GM21528 (cell line): ENCODE data around the gene SLC44A4.
"Not testable (repeated sequence)": the region's sequence is repeated elsewhere in the genome, so short reads cannot be mapped to it uniquely, and the experiment has no call there.

Source experiments
- ATAC-seq: cut with Tn5 transposase; IDR thresholded peaks from one replicate; pipeline ENCODE4 v1.9.1; 2021; ENCODE audit warnings: mild to moderate bottlenecking, moderate library complexity; ENCODE audit not compliant: unreplicated experiment, low FRiP score

The SLC44A4 gene

GRCh38 chr6:31834367-31835250 is 44.2 kb downstream of the SLC44A4 start:
- no peak for ATAC-seq

GRCh38 chr6:31831350-31832215 is 47.2 kb downstream of the SLC44A4 start:
- no peak for ATAC-seq

DNA sequence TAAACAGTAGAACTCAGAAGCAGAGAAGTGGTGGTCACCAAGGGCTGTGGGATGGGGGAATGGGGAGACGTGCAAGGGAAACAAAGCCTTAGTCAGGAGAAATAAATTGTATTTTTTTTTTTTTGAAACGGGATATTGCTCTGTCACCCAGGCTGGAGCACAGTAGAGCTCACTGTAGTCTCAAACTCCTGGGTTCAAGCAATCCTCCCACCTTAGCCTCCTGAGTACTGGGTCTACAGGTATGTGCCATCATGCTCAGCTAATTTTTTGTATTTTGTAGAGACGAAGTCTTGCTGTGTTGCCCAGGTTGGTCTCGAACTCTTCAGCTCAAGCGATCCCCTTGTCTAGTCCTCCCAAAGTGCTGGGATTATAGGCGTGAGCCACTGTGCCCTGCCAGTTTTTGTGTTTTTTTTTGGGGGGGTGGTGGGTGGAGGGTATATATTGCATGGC is 47.9 kb downstream of the SLC44A4 start:
- ATAC-seq: no peak

GRCh38 chr6:31829633-31830283 is 49.0 kb downstream of the SLC44A4 start:
- no peak for ATAC-seq

DNA sequence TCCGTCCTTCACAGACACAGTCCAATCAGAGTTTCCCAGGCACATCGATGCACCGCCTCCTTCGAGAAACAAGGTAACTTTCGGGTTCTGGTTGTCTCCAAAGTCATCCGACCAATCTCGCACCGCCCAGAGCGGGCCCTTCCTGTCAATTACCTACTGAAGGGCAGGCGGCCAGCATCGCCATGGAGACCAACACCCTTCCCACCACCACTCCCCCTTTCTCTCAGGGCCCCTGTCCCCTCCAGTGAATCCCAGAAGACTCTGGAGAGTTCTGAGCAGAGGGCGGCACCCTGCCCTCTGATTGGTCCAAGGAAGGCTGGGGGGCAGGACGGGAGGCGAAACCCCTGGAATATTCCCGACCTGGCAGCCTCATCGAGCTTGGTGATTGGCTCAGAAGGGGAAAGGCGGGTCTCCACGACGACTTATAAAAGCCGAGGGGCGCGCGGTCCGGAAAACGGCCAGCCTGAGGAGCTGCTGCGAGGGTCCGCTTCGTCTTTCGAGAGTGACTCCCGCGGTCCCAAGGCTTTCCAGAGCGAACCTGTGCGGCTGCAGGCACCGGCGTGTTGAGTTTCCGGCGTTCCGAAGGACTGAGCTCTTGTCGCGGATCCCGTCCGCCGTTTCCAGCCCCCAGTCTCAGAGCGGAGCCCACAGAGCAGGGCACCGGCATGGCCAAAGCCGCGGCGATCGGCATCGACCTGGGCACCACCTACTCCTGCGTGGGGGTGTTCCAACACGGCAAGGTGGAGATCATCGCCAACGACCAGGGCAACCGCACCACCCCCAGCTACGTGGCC is 51.3 kb downstream of the SLC44A4 start, which contains the start of gene HSPA1B:
HSPA1B (plus strand) TSS at position 453 of the 794 bp plus-strand sequence; CDS start at position 666, 213 bp downstream.
- peak; percentile 66 for ATAC-seq

GRCh38 chr6:31826793-31827285 is 52.0 kb downstream of the SLC44A4 start:
- no peak for ATAC-seq

- no peak for ATAC-seq
Observed at GRCh38 chr6:31825553-31825952, 53.2 kb downstream of the SLC44A4 start.

GRCh38 chr6:31823592-31824196 is 55.1 kb downstream of the SLC44A4 start:
- ATAC-seq: not testable (repeated sequence)

- no peak for ATAC-seq
Observed at GRCh38 chr6:31822036-31822821, 56.6 kb downstream of the SLC44A4 start.

GRCh38 chr6:31821301-31822035 is 57.3 kb downstream of the SLC44A4 start:
- no peak for ATAC-seq

GRCh38 chr6:31820399-31820798 is 58.4 kb downstream of the SLC44A4 start:
- ATAC-seq: not testable (repeated sequence)

DNA sequence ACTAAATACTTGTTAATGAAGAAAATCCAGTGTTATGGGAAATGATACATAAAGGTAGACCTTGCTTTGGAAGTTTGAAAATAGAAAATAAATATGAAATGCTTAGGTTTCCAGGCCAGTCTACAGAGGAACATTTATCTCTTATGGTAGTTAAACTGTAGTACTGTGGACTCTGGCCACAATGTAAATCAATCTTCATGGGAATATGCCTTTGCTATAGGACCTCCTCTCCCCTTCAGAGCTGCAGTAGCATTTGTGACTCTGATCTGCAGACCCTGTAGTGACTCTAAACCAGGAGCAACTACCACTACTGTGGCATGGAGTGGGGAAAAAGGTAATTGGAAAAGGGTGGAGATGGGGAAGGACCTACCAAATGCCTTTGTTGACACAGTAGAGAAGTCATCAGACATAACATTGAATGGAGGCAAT is 58.9 kb downstream of the SLC44A4 start:
- no peak for ATAC-seq

DNA sequence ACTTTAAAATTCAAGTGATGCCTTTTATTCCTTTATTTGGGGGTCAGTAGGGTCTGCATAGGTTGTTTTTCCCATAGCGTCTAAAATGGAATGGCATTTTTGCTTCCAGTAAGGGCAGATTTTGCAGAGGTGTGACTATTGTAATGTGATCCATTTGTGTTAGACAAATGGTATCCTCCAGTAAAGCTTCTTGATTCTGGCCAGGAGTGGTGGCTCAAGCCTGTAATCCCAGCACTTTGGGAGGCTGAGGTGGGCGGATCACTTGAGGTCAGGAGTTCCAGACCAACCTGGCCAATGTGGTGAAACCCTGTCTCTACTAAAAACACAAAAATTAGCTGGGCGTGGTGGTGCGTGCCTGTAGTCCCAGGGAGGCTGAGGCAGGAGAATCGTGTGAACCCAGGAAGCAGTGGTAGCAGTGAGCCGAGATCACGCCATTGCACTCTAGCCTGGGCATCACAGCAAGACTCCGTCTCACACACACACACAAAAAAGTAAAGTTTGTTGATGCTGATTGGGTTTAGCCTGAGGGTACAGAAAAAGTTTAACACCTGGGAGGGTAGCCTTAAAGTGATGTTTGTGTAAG is 60.8 kb downstream of the SLC44A4 start:
- not testable (repeated sequence) for ATAC-seq

- not testable (repeated sequence) for ATAC-seq
Observed at GRCh38 chr6:31817133-31817928, 61.5 kb downstream of the SLC44A4 start.

DNA sequence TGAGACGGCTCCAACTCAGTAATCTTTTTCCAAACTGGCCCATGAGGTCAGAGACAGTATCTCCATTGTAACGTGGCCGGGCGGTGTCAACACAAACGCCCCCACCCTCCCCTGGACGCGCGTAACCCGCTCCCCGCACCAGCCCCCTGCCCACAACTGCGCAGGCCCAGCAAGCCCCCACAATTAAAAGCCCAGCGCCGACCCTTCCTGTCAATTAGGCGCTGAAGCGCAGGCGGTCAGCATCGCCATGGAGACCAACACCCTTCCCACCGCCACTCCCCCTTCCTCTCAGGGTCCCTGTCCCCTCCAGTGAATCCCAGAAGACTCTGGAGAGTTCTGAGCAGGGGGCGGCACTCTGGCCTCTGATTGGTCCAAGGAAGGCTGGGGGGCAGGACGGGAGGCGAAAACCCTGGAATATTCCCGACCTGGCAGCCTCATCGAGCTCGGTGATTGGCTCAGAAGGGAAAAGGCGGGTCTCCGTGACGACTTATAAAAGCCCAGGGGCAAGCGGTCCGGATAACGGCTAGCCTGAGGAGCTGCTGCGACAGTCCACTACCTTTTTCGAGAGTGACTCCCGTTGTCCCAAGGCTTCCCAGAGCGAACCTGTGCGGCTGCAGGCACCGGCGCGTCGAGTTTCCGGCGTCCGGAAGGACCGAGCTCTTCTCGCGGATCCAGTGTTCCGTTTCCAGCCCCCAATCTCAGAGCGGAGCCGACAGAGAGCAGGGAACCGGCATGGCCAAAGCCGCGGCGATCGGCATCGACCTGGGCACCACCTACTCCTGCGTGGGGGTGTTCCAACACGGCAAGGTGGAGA is 63.6 kb downstream of the SLC44A4 start, which contains the start of the genes HSPA1A and HSPA1L:
HSPA1A (plus strand) TSS at position 519 of the 814 bp plus-strand sequence; CDS start at position 733, 214 bp downstream.
HSPA1L (minus strand) TSS at position 259 of the 814 bp plus-strand sequence. CDS start 3,311 bp downstream, outside the sequence.
- no peak for ATAC-seq

- ATAC-seq: no peak
Observed at GRCh38 chr6:31814677-31815024, 64.1 kb downstream of the SLC44A4 start.
